Endothelial cell of umbilical vein (primary cell): Measurements from ENCODE around the gene RABGAP1. TPM values are rescaled to one million over a fixed set of nuclear protein-coding genes. Genes with fewer than 3 reads are reported as not detected.

Experiments used
- BruUV-seq: library from RNA; stranded (reverse); fragments of 400-500 nt; replicated peaks from 2 replicates; lab custom pipeline; 2021; lab: Mats Ljungman, UMichigan
- CTCF ChIA-PET: fragments of 300-600, 350-600 bp; sonication (Branson Sonifier 250); formaldehyde crosslinking; loops from one replicate; lab custom pipeline; 2021; ENCODE audit warnings: antibody characterized with exemption, inconsistent platforms; lab: Charles Lee
- POLR2A ChIA-PET: fragments of 300-600, 350-600 bp; sonication (Branson Sonifier 250); formaldehyde crosslinking; loops from one replicate; lab custom pipeline; 2021; ENCODE audit warnings: antibody characterized with exemption, inconsistent platforms; lab: Charles Lee
- DNase-seq: peaks from one replicate; pipeline ENCODE4 v3.0.0-alpha.2; 2011; ENCODE audit warnings: low read depth, low spot score
- FAIRE-seq: peaks from 2 replicates; lab custom pipeline; 2011; peaks lifted over from hg19 to GRCh38; lab: Jason Lieb, UNC
- H2AFZ ChIP-seq: 2 replicates; pipeline ENCODE4 v1.6.0; 2012; ENCODE audit warnings: low read depth, low read length, control low read depth, inconsistent platforms
- H3K27ac ChIP-seq: 2 replicates; pipeline ENCODE4 v1.5.1; 2011; ENCODE audit warnings: low read depth, mild to moderate bottlenecking, control low read depth, low read length, moderate library complexity; ENCODE audit not compliant: insufficient read depth
- H3K27me3 ChIP-seq, 2 experiments: 2 replicates each; pipeline versions ENCODE4 v1.6.0 to v1.6.1; 2011; ENCODE audit warnings: low read length in 2 of 2, mixed read lengths in 1 of 2; ENCODE audit not compliant: control insufficient read depth in 2 of 2, insufficient read depth in 2 of 2
- H3K36me3 ChIP-seq, 2 experiments: 2 replicates in 1 of 2; 3 replicates in 1 of 2; pipeline ENCODE4 v1.5.1; 2011; ENCODE audit warnings: low read length in 2 of 2, mild to moderate bottlenecking in 1 of 2, moderate library complexity in 1 of 2; ENCODE audit not compliant: control insufficient read depth in 2 of 2, insufficient read depth in 2 of 2; ENCODE audit errors: extremely low read depth in 1 of 2
- H3K4me1 ChIP-seq: 3 replicates; pipeline ENCODE4 v1.5.1; 2011; ENCODE audit warnings: mild to moderate bottlenecking, low read length; ENCODE audit not compliant: control insufficient read depth, insufficient read depth; ENCODE audit errors: extremely low read depth
- H3K4me2 ChIP-seq: 2 replicates; pipeline ENCODE4 v1.6.1; 2011; ENCODE audit warnings: low read length, control low read depth, mixed read lengths; ENCODE audit not compliant: insufficient read depth
- H3K4me3 ChIP-seq, 3 experiments: fragments of 200-600 bp in 1 of 3; sonication (generic), shearing (Covaris generic) in 1 of 3; replicated peaks in 1 of 3; 2 replicates each; pipeline ENCODE4 v1.5.1; 2011 to 2016; ENCODE audit warnings: control low read depth in 3 of 3, low read length in 3 of 3, mild to moderate bottlenecking in 2 of 3, inconsistent platforms in 1 of 3, low read depth in 1 of 3, moderate library complexity in 1 of 3; ENCODE audit not compliant: insufficient read depth in 1 of 3
- H3K79me2 ChIP-seq: 2 replicates; pipeline ENCODE4 v1.6.0; 2012; ENCODE audit warnings: low read length, inconsistent platforms; ENCODE audit not compliant: control insufficient read depth, insufficient read depth
- H3K9ac ChIP-seq: replicated peaks from 2 replicates; pipeline ENCODE3; 2011; ENCODE audit warnings: low read length, control low read depth; ENCODE audit not compliant: insufficient read depth; ENCODE audit errors: extremely low read depth
- H3K9me1 ChIP-seq: replicated peaks from 3 replicates; pipeline ENCODE4 v1.6.0; 2011; ENCODE audit warnings: mild to moderate bottlenecking, low read length; ENCODE audit not compliant: control insufficient read depth, insufficient read depth; ENCODE audit errors: extremely low read depth
- H3K9me3 ChIP-seq: replicated peaks from 2 replicates; pipeline ENCODE4 v1.5.1; 2012; ENCODE audit warnings: low read length, inconsistent platforms; ENCODE audit not compliant: control insufficient read depth, insufficient read depth
- H4K20me1 ChIP-seq: replicated peaks from 2 replicates; pipeline ENCODE3; 2011; ENCODE audit warnings: mild to moderate bottlenecking, low read length; ENCODE audit not compliant: control insufficient read depth, insufficient read depth; ENCODE audit errors: extremely low read depth
- CTCF ChIP-seq, 2 donors: IDR thresholded peaks; 1 replicate in 1 of 2; 2 replicates in 1 of 2; pipeline ENCODE4 v1.5.1; 2011; ENCODE audit warnings: low read length in 2 of 2, mild to moderate bottlenecking in 2 of 2, moderate library complexity in 2 of 2, control low read depth in 1 of 2, inconsistent platforms in 1 of 2, low read depth in 1 of 2; ENCODE audit not compliant: insufficient read depth in 1 of 2; ENCODE audit errors: extremely low read depth in 1 of 2
- EZH2 ChIP-seq: IDR thresholded peaks from 2 replicates; pipeline ENCODE4 v1.6.1; 2012; ENCODE audit warnings: borderline replicate concordance, low read depth, mild to moderate bottlenecking, moderate library complexity, low read length, inconsistent platforms; ENCODE audit not compliant: severe bottlenecking
- FOS ChIP-seq: IDR thresholded peaks from 2 replicates; pipeline ENCODE4 v1.6.1; 2011; ENCODE audit warnings: mild to moderate bottlenecking, low read length, moderate library complexity, borderline replicate concordance; ENCODE audit not compliant: insufficient read depth
- GATA2 ChIP-seq: IDR thresholded peaks from 2 replicates; pipeline ENCODE4 v1.7.0; 2011; ENCODE audit warnings: low read depth, mild to moderate bottlenecking, moderate library complexity, mixed read lengths, low read length; ENCODE audit not compliant: insufficient read length, insufficient read depth
- JUN ChIP-seq: IDR thresholded peaks from 2 replicates; pipeline ENCODE4 v1.6.1; 2011; ENCODE audit warnings: borderline replicate concordance, low read depth; ENCODE audit not compliant: insufficient read length, insufficient read depth
- MAX ChIP-seq: IDR thresholded peaks from 2 replicates; pipeline ENCODE4 v1.6.1; 2011; ENCODE audit not compliant: insufficient read depth, insufficient read length
- MYC ChIP-seq: IDR thresholded peaks from one replicate; pipeline ENCODE4 v1.6.1; 2011; ENCODE audit warnings: mild to moderate bottlenecking, low read depth, low read length
- POLR2A ChIP-seq: IDR thresholded peaks from 2 replicates; pipeline ENCODE4 v1.6.1; 2012; ENCODE audit warnings: low read depth, mild to moderate bottlenecking, control low read depth, low read length
- POLR2AphosphoS5 ChIP-seq: IDR thresholded peaks from 2 replicates; pipeline ENCODE4 v1.6.1; 2012; ENCODE audit warnings: low read depth, mild to moderate bottlenecking, control low read depth, low read length, moderate library complexity; ENCODE audit not compliant: insufficient read depth
- dilution Hi-C: fragments of 300-500 bp; cut with MboI; formaldehyde crosslinking; loops from one replicate; pipeline ENCODE4 v1.15.0; 2019; ENCODE audit warnings: low sequenced_read_pairs; ENCODE audit not compliant: extremely low pct_ligation_motif_present
- intact Hi-C: fragments of 100-400 bp; cut with micrococcal nuclease; formaldehyde crosslinking; loops from one replicate; pipeline ENCODE4 v1.10.0; 2022
- polyA plus RNA-seq, 4 experiments: library from polyadenylated mRNA; depleted of rRNA in 3 of 4; stranded (reverse) in 3 of 4; unstranded in 1 of 4; fragments of >200 nt; gene quantifications; 2 replicates each; pipeline versions ENCODE4 v1.2.1 to v1.2.3, GENCODE V29; 2011 to 2012; ENCODE audit warnings: missing spikeins in 1 of 4
- total RNA-seq: library from RNA; stranded (reverse); gene quantifications from 2 replicates; pipeline ENCODE4 v1.2.3, GENCODE V29; 2021

RABGAP1 gene
- total and polyA plus RNA-seq, 2 donors (not counting 3 experiments of a cell fraction or from before 2014, with no cell fraction given) = 19.0 to 53.6 TPM

- H3K4me1 ChIP-seq = peaks cover 14% of the 10 kb centered on the region
- CTCF ChIA-PET = interaction anchor here (1.1 kb wide), 1 partner anchor 42 kb away, joined by 3 read pairs; no protein-coding TSS in a partner anchor
- H3K27ac ChIP-seq = no peak overlapping the region
- POLR2A ChIA-PET = no interaction called here
- DNase-seq (no peak), FAIRE-seq (no peak)
- H3K36me3 ChIP-seq = peaks cover 0 to 2% of the 10 kb centered on the region in 2 experiments
- H2AFZ ChIP-seq = no peak overlapping the region
- no TSS peak for BruUV-seq
- TF ChIP-seq POLR2A (no peak), GATA2 (no peak), POLR2AphosphoS5 (no peak), MAX (no peak), CTCF (IDR thresholded peaks at IDR 0.05; ENCODE audit: extremely low read depth in 1 of 2, insufficient read depth in 1 of 2, low read depth in 1 of 2, low read length in 2 of 2) (no peak), MYC (no peak), EZH2 (no peak), JUN (no peak), FOS (no peak)
- no peaks in the 10 kb centered on the region for H3K79me2 ChIP-seq
- no peaks in the 10 kb centered on the region for H3K9me1 ChIP-seq
- no peak overlapping the region for H3K4me2 ChIP-seq
- no peaks in the 10 kb centered on the region for H3K9me3 ChIP-seq
- intact Hi-C loops (no loop called here), dilution Hi-C loops (no loop called here)
- no peak overlapping the region for H3K9ac ChIP-seq
- no peaks in the 10 kb centered on the region for H3K27me3 ChIP-seq
- no peaks in the 10 kb centered on the region for H4K20me1 ChIP-seq
- H3K4me3 ChIP-seq = no peak overlapping the region
Observed at GRCh38 chr9:122996586-122996985, 55.8 kb downstream of the RABGAP1 start.
